Hepatocyte (in vitro differentiated cells): Measurements from ENCODE around the gene PVALEF. TPM values are rescaled to one million over a fixed set of nuclear protein-coding genes. Genes with fewer than 3 reads are reported as not detected.

Experiments used
- DNase-seq: peaks from one replicate; pipeline ENCODE4 v3.0.0-alpha.2; 2016; ENCODE audit warnings: low spot score
- H2AFZ ChIP-seq: fragments of 200-600 bp; sonication (generic); 2 replicates; pipeline ENCODE4 v1.6.0; 2016; ENCODE audit warnings: antibody characterized with exemption, mild to moderate bottlenecking
- H3K27ac ChIP-seq: fragments of 200-600 bp; sonication (generic); 2 replicates; pipeline ENCODE4 v1.5.1; 2016; ENCODE audit warnings: mild to moderate bottlenecking
- H3K27me3 ChIP-seq: fragments of 200-600 bp; sonication (generic); 2 replicates; pipeline ENCODE4 v1.6.1; 2016
- H3K36me3 ChIP-seq: fragments of 200-600 bp; sonication (generic); replicated peaks from 2 replicates; pipeline ENCODE4 v1.5.1; 2016; ENCODE audit warnings: low read depth; ENCODE audit not compliant: insufficient read depth
- H3K4me1 ChIP-seq: fragments of 200-600 bp; sonication (generic); 2 replicates; pipeline ENCODE4 v1.5.1; 2016; ENCODE audit warnings: mild to moderate bottlenecking, moderate library complexity; ENCODE audit not compliant: insufficient read depth
- H3K4me2 ChIP-seq: fragments of 200-600 bp; sonication (generic); 2 replicates; pipeline ENCODE4 v1.6.0; 2016
- H3K4me3 ChIP-seq: fragments of 200-600 bp; sonication (generic); 2 replicates; pipeline ENCODE4 v1.5.1; 2016; ENCODE audit warnings: mild to moderate bottlenecking
- H3K79me2 ChIP-seq: fragments of 200-600 bp; sonication (generic); 2 replicates; pipeline ENCODE4 v1.6.0; 2017; ENCODE audit warnings: mild to moderate bottlenecking
- H3K9me2 ChIP-seq: fragments of 200-600 bp; sonication (generic); replicated peaks from 2 replicates; pipeline ENCODE4 v1.6.0; 2017; ENCODE audit warnings: mild to moderate bottlenecking; ENCODE audit not compliant: insufficient read depth
- H3K9me3 ChIP-seq: fragments of 200-600 bp; sonication (generic); 2 replicates; pipeline ENCODE4 v1.5.1; 2016; ENCODE audit warnings: low read depth, mild to moderate bottlenecking
- H4K20me1 ChIP-seq: fragments of 200-600 bp; sonication (generic); 2 replicates; pipeline ENCODE4 v1.6.0; 2016; ENCODE audit warnings: mild to moderate bottlenecking; ENCODE audit not compliant: insufficient read depth, poor library complexity, severe bottlenecking
- EZH2 ChIP-seq: fragments of 200-600 bp; sonication (generic); IDR thresholded peaks from 2 replicates; pipeline ENCODE4 v1.6.1; 2016; ENCODE audit warnings: antibody characterized with exemption, mild to moderate bottlenecking, borderline replicate concordance
- EZH2phosphoT487 ChIP-seq: fragments of 200-600 bp; sonication (generic); IDR thresholded peaks from one replicate; pipeline ENCODE4 v1.6.1; 2018; ENCODE audit warnings: antibody characterized with exemption, mild to moderate bottlenecking, low read depth, moderate library complexity; ENCODE audit not compliant: unreplicated experiment, severe bottlenecking
- WGBS: methylation state at CpG from one replicate; pipeline ENCODE4 v1.1.6; 2016; ENCODE audit warnings: low lambda C conversion rate; ENCODE audit errors: missing lambda C conversion rate; 5-methylcytosine and 5-hydroxymethylcytosine counted together
- polyA plus RNA-seq: library from polyadenylated mRNA; unstranded; fragments of >200 nt; fragmentation: Nextera tagmentation; extraction: Ambion mirVana; gene quantifications from 2 replicates; pipeline ENCODE4 v1.2.1, GENCODE V29; 2016
- total RNA-seq: library from RNA; depleted of rRNA; stranded (reverse); fragments of >200 nt; gene quantifications from 2 replicates; pipeline ENCODE4 v1.2.3, GENCODE V29; 2014
- TF ChIP-seq, protein P1 (sequence below): fragments of 200-600 bp; sonication (generic); IDR thresholded peaks from 2 replicates; pipeline ENCODE4 v1.5.1; 2016; ENCODE audit warnings: antibody characterized with exemption, mild to moderate bottlenecking; ENCODE audit not compliant: poor library complexity

The PVALEF gene
- total and polyA plus RNA-seq, 2 experiments from 2014 or later: 0.15 TPM; not detected in 1

DNA sequence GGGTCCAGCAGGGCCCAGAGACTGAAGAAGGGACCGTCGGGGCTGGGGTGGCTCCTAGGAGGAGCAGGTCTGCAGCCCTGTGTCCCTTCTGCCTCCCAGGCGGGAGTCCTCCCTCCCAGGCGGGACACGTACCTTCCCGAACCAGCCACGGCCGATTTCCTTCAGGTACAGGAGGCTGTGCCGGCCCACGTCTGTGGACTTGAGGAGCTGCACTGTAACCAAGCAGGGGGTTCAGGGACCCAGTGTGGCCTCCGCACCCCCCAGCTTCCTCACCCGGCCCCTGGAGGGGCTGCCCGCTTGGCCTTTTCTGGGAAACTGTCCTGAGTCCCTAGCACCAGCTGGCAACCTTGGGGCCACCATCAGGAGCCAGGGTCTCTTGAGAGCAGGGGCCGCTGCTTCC, 37.0 kb upstream of the PVALEF start:
- H3K36me3 ChIP-seq: no peaks in the 10 kb centered on the region
- no peaks in the 10 kb centered on the region for H4K20me1 ChIP-seq
- TF ChIP-seq EZH2: no peak
- TF ChIP-seq, protein P1, sequence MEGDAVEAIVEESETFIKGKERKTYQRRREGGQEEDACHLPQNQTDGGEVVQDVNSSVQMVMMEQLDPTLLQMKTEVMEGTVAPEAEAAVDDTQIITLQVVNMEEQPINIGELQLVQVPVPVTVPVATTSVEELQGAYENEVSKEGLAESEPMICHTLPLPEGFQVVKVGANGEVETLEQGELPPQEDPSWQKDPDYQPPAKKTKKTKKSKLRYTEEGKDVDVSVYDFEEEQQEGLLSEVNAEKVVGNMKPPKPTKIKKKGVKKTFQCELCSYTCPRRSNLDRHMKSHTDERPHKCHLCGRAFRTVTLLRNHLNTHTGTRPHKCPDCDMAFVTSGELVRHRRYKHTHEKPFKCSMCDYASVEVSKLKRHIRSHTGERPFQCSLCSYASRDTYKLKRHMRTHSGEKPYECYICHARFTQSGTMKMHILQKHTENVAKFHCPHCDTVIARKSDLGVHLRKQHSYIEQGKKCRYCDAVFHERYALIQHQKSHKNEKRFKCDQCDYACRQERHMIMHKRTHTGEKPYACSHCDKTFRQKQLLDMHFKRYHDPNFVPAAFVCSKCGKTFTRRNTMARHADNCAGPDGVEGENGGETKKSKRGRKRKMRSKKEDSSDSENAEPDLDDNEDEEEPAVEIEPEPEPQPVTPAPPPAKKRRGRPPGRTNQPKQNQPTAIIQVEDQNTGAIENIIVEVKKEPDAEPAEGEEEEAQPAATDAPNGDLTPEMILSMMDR: no peak
- no peak for TF ChIP-seq EZH2phosphoT487

DNA sequence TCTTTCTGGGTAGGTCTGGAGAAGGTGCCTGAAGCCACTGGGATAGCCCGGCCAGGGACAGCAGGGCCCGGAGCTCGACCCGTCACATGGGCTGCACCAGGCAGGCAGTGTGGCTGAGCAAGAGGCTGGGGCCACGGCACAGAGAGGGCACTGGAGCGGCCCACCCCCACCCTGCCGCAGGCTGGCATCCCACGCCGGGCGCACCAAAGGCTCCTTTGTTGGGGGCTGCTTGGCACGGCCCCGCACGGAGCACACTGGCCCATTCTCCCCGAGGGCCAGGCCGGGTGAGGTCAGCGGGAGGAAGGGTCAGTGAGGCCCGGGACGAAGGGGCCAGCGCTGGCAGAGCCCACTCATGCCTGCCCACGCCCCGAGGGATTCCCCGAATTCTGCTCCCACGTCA, 36.5 kb upstream of the PVALEF start:
- DNase-seq: no peak
- no peak overlapping the region for H3K4me3 ChIP-seq

More for the DNA sequence above, 37.0 kb upstream of the PVALEF start:
- no peak overlapping the region for H3K27ac ChIP-seq
- WGBS: 93% methylated on average over 13 of the region's 14 CpGs
- H3K9me3 ChIP-seq: no peaks in the 10 kb centered on the region
- H3K9me2 ChIP-seq: no peaks in the 10 kb centered on the region
- no peaks in the 10 kb centered on the region for H3K79me2 ChIP-seq
- H3K27me3 ChIP-seq: no peaks in the 10 kb centered on the region
- peaks cover 12% of the 10 kb centered on the region for H3K4me1 ChIP-seq
- no peak overlapping the region for H2AFZ ChIP-seq
- no peak overlapping the region for H3K4me3 ChIP-seq
- no peak overlapping the region for H3K4me2 ChIP-seq
- DNase-seq: no peak

DNA sequence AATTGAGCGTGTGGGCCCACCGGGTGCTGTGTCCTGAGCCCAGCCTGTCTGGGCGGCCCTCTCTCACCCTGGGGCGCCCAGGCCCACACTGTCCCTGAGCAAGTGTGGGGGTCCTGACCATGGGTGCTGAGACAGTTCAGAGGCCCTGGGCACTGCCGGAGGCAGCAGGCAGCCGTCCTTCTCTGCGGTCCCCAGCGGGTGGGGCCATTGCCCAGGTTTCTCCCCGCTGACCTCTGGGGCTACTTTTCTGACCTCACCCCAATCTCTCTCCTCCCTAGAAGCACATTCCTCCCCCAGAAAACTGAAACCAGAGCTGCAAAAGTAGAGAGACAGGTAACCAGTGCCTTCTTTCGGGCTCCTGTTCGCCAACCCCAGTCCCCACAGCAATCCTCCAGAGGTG, 36.0 kb upstream of the PVALEF start:
- Histone ChIP-seq H3K4me3 (no peak overlapping the region), H3K27ac (no peak overlapping the region), H2AFZ (no peak overlapping the region), H3K4me1 (peaks cover 14% of the 10 kb centered on the region), H3K36me3 (no peaks in the 10 kb centered on the region), H3K79me2 (no peaks in the 10 kb centered on the region), H4K20me1 (no peaks in the 10 kb centered on the region), H3K9me3 (no peaks in the 10 kb centered on the region), H3K9me2 (no peaks in the 10 kb centered on the region), H3K4me2 (no peak overlapping the region), H3K27me3 (no peaks in the 10 kb centered on the region)
- DNase-seq: no peak
- TF ChIP-seq EZH2phosphoT487 (no peak), EZH2 (no peak)
- TF ChIP-seq, protein P1: no peak
- 89% methylated on average over 11 of the region's 11 CpGs for WGBS

More for the DNA sequence above, 36.5 kb upstream of the PVALEF start:
- Histone ChIP-seq H3K27ac (no peak overlapping the region), H3K9me2 (no peaks in the 10 kb centered on the region), H3K79me2 (no peaks in the 10 kb centered on the region), H3K4me2 (no peak overlapping the region), H3K9me3 (no peaks in the 10 kb centered on the region), H2AFZ (no peak overlapping the region), H3K4me1 (peaks cover 14% of the 10 kb centered on the region), H4K20me1 (no peaks in the 10 kb centered on the region), H3K36me3 (no peaks in the 10 kb centered on the region), H3K27me3 (no peaks in the 10 kb centered on the region)
- no peak for TF ChIP-seq EZH2
- TF ChIP-seq, protein P1: no peak
- no peak for TF ChIP-seq EZH2phosphoT487
- WGBS: 93% methylated on average over 21 of the region's 23 CpGs
